ENCODE measurements around the gene KSR2.

GRCh38 chr12:117547209-117547608 lies 421.6 kb downstream of the KSR2 start:
- TF ChIP-seq, protein P1, sequence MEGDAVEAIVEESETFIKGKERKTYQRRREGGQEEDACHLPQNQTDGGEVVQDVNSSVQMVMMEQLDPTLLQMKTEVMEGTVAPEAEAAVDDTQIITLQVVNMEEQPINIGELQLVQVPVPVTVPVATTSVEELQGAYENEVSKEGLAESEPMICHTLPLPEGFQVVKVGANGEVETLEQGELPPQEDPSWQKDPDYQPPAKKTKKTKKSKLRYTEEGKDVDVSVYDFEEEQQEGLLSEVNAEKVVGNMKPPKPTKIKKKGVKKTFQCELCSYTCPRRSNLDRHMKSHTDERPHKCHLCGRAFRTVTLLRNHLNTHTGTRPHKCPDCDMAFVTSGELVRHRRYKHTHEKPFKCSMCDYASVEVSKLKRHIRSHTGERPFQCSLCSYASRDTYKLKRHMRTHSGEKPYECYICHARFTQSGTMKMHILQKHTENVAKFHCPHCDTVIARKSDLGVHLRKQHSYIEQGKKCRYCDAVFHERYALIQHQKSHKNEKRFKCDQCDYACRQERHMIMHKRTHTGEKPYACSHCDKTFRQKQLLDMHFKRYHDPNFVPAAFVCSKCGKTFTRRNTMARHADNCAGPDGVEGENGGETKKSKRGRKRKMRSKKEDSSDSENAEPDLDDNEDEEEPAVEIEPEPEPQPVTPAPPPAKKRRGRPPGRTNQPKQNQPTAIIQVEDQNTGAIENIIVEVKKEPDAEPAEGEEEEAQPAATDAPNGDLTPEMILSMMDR (IDR thresholded peaks at IDR 0.05): no peak
- TF ChIP-seq POLR2A (IDR thresholded peaks at IDR 0.05) (no peak), EP300 (IDR thresholded peaks at IDR 0.05) (no peak)

Measured in ovary (tissue), 3 donors.